ENCODE data around the gene IL17REL. TPM values are rescaled to one million over a fixed set of nuclear protein-coding genes. Genes with fewer than 3 reads are reported as not detected.

IL17REL gene
- total RNA-seq, 1 donor from 2014 or later = 0.10 TPM

- DNase-seq (ENCODE audit: extremely low spot score, unreplicated experiment) = peak; percentile 68
- no peaks in the 10 kb centered on the region for H3K9me3 Mint-ChIP-seq
- peaks cover 31% of the 10 kb centered on the region for H3K27me3 Mint-ChIP-seq
These were observed 3.1 kb upstream of the IL17REL start for GRCh38 chr22:50015451-50016307.

GRCh38 chr22:50014655-50015401, 2.3 kb upstream of the IL17REL start:
- H3K4me3 Mint-ChIP-seq = no peak overlapping the region
- H3K4me1 Mint-ChIP-seq (ENCODE audit: unreplicated experiment) = no peaks in the 10 kb centered on the region
- no peak overlapping the region for H3K27ac Mint-ChIP-seq
- DNase-seq (ENCODE audit: extremely low spot score, unreplicated experiment) = peak; percentile 69
- H3K9me3 Mint-ChIP-seq = no peaks in the 10 kb centered on the region
- no peaks in the 10 kb centered on the region for H3K36me3 Mint-ChIP-seq
- TF ChIP-seq CTCF (conservative IDR thresholded peaks at IDR 0.05) = no peak
- peaks cover 32% of the 10 kb centered on the region for H3K27me3 Mint-ChIP-seq

More at GRCh38 chr22:50015451-50016307, 3.1 kb upstream of the IL17REL start:
- Mint-ChIP-seq H3K4me3 (no peak overlapping the region), H3K36me3 (no peaks in the 10 kb centered on the region), H3K27ac (no peak overlapping the region), H3K4me1 (ENCODE audit: unreplicated experiment) (no peaks in the 10 kb centered on the region)
- no peak for TF ChIP-seq CTCF (conservative IDR thresholded peaks at IDR 0.05)

- Mint-ChIP-seq H3K27me3 (peaks cover 36% of the 10 kb centered on the region), H3K4me1 (ENCODE audit: unreplicated experiment) (no peaks in the 10 kb centered on the region), H3K9me3 (no peaks in the 10 kb centered on the region), H3K27ac (no peak overlapping the region), H3K4me3 (no peak overlapping the region), H3K36me3 (no peaks in the 10 kb centered on the region)
- TF ChIP-seq CTCF (conservative IDR thresholded peaks at IDR 0.05) = no peak
- DNase-seq (ENCODE audit: extremely low spot score, unreplicated experiment) = no peak
These were observed 1.5 kb upstream of the IL17REL start for GRCh38 chr22:50014053-50014501.

GRCh38 chr22:50011447-50012210, 936 bp downstream of the IL17REL start:
- H3K4me3 Mint-ChIP-seq = no peak overlapping the region

More at GRCh38 chr22:50011447-50012210, 936 bp downstream of the IL17REL start:
- TF ChIP-seq CTCF (conservative IDR thresholded peaks at IDR 0.05) = no peak
- peaks cover 45% of the 10 kb centered on the region for H3K27me3 Mint-ChIP-seq
- no peaks in the 10 kb centered on the region for H3K4me1 Mint-ChIP-seq (ENCODE audit: unreplicated experiment)
- DNase-seq (ENCODE audit: extremely low spot score, unreplicated experiment) = no peak
- H3K27ac Mint-ChIP-seq = no peak overlapping the region
- no peaks in the 10 kb centered on the region for H3K9me3 Mint-ChIP-seq
- no peaks in the 10 kb centered on the region for H3K36me3 Mint-ChIP-seq

Data from type B pancreatic cell (in vitro differentiated cells).